ENCODE results near the gene XRN2. TPM values are rescaled to one million over a fixed set of nuclear protein-coding genes. Genes with fewer than 3 reads are reported as not detected.

Gene XRN2
- total and polyA plus RNA-seq, 2 of the 13 experiments (the other 11 are each of a cell fraction or from before 2014, with no cell fraction given), result 90.3 to 171 TPM

- BruUV-seq (replicated peaks), result no TSS peak
- POLR2A ChIA-PET, result no interaction called here
- no peak for FAIRE-seq
These were observed 88.8 kb downstream of the XRN2 start for GRCh38 chr20:21391972-21392352.

DNA sequence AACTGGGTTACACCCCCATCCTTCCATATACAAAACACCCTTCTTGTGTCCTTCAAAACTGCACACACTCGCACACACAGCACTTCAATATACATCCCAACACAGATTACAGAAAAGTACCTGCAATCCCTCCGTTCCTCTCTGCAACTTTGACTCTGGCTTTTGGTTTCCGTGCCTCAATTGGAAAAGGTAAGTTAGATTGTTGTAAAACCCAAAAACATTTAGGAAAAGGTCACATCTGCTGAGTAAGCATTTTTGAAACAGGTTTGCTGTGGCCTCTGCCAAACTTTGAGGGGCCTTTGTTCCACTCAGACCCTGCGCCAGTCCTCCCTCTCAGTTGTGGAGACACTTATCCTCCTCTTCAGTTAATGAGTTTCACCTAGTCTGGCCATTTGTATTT, 90.0 kb downstream of the XRN2 start:
- Histone ChIP-seq H3K4me3 (replicated peaks in 1 of 3; ENCODE audit: insufficient read depth in 1 of 3, low read depth in 2 of 3, low read length in 3 of 3) (no peak overlapping the region), H2AFZ (ENCODE audit: low read length) (no peak overlapping the region), H3K9me3 (ENCODE audit: low read length) (no peaks in the 10 kb centered on the region), H4K20me1 (ENCODE audit: insufficient read depth, low read length) (no peaks in the 10 kb centered on the region), H3K4me2 (ENCODE audit: low read depth, low read length) (no peak overlapping the region), H3K27me3 (ENCODE audit: control insufficient read depth in 1 of 2, insufficient read depth in 2 of 2, low read length in 2 of 2) (no peaks in the 10 kb centered on the region), H3K79me2 (ENCODE audit: insufficient read depth, low read length) (no peaks in the 10 kb centered on the region), H3K27ac (ENCODE audit: extremely low read length, insufficient read depth, low read length) (no peak overlapping the region), H3K9ac (ENCODE audit: insufficient read depth, low read depth, low read length) (no peak overlapping the region), H3K4me1 (ENCODE audit: insufficient read depth, low read length) (no peaks in the 10 kb centered on the region), H3K36me3 (replicated peaks in 1 of 2; ENCODE audit: control insufficient read depth in 1 of 2, insufficient read depth in 2 of 2, low read length in 2 of 2) (peaks cover 1 to 10% of the 10 kb centered on the region in 2 experiments; a peak in 1 of 5 replicates)
- POLR2A ChIA-PET, result no interaction called here
- BruUV-seq (replicated peaks), result no TSS peak
- CTCF ChIA-PET (ENCODE audit: low intra/inter-chr PET ratio, low total read pairs), result no interaction called here
- no peak; the same call in 2 of the 3 replicates for ATAC-seq
- intact Hi-C loops (cut with micrococcal nuclease; ENCODE audit: unreplicated experiment) (no loop called here), in situ Hi-C loops (cut with HindIII; ENCODE audit: extremely low pct_ligation_motif_present, low pct_unique_long_range_greater_than_20kb) (no loop called here)
- TF ChIP-seq MAFG (CRISPR knock-in tag; IDR thresholded peaks at IDR 0.05), result peak; percentile 83
- TF ChIP-seq MAFK (conservative IDR thresholded peaks at IDR 0.05 in 1 of 2, IDR thresholded peaks at IDR 0.05 in 1 of 2; ENCODE audit: low read length in 2 of 2), result peak; percentile 100
- no peak for TF ChIP-seq ZMYM3 (CRISPR knock-in tag; IDR thresholded peaks at IDR 0.05)
- TF ChIP-seq MAFF (IDR thresholded peaks at IDR 0.05; ENCODE audit: low read depth, low read length), result peak; percentile 100
- no peak for DNase-seq (ENCODE audit: low spot score)
- no peak for FAIRE-seq
- 81% methylated on average over 4 of the region's 4 CpGs for WGBS (ENCODE audit: low lambda C conversion rate)

More at GRCh38 chr20:21391972-21392352, 88.8 kb downstream of the XRN2 start:
- H4K20me1 ChIP-seq (ENCODE audit: insufficient read depth, low read length), result no peaks in the 10 kb centered on the region
- CTCF ChIA-PET (ENCODE audit: low intra/inter-chr PET ratio, low total read pairs), result no interaction called here
- intact Hi-C loops (cut with micrococcal nuclease; ENCODE audit: unreplicated experiment), result no loop called here
- no peak overlapping the region for H3K4me3 ChIP-seq (replicated peaks in 1 of 3; ENCODE audit: insufficient read depth in 1 of 3, low read depth in 2 of 3, low read length in 3 of 3)
- 92% methylated on average over 10 of the region's 10 CpGs for WGBS (ENCODE audit: low lambda C conversion rate)
- no peaks in the 10 kb centered on the region for H3K4me1 ChIP-seq (ENCODE audit: insufficient read depth, low read length)
- in situ Hi-C loops (cut with HindIII; ENCODE audit: extremely low pct_ligation_motif_present, low pct_unique_long_range_greater_than_20kb), result no loop called here
- ATAC-seq (no peak; the same call in 2 of the 3 replicates), DNase-seq (ENCODE audit: low spot score) (no peak)
- H3K27ac ChIP-seq (ENCODE audit: extremely low read length, insufficient read depth, low read length), result no peak overlapping the region
- no peak overlapping the region for H3K4me2 ChIP-seq (ENCODE audit: low read depth, low read length)
- no peaks in the 10 kb centered on the region for H3K79me2 ChIP-seq (ENCODE audit: insufficient read depth, low read length)
- no peak overlapping the region for H3K9ac ChIP-seq (ENCODE audit: insufficient read depth, low read depth, low read length)
- no peak overlapping the region for H2AFZ ChIP-seq (ENCODE audit: low read length)
- TF ChIP-seq ZNF564 (CRISPR knock-in tag; IDR thresholded peaks at IDR 0.05) (no peak), ZNF879 (CRISPR knock-in tag; IDR thresholded peaks at IDR 0.05) (no peak), ZNF772 (CRISPR knock-in tag; IDR thresholded peaks at IDR 0.05) (no peak), KDM3A (CRISPR knock-in tag; IDR thresholded peaks at IDR 0.05; ENCODE audit: low read depth) (no peak), RBM22 (optimal IDR thresholded peaks at IDR 0.05; ENCODE audit: low read length) (peak; percentile 72), NBN (conservative IDR thresholded peaks at IDR 0.05) (no peak)
- TF ChIP-seq, protein P1, sequence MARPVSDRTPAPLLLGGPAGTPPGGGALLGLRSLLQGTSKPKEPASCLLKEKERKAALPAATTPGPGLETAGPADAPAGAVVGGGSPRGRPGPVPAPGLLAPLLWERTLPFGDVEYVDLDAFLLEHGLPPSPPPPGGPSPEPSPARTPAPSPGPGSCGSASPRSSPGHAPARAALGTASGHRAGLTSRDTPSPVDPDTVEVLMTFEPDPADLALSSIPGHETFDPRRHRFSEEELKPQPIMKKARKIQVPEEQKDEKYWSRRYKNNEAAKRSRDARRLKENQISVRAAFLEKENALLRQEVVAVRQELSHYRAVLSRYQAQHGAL (CRISPR knock-in tag; IDR thresholded peaks at IDR 0.05; ENCODE audit: not compliant biosample characterization), result no peak
- H3K36me3 ChIP-seq (replicated peaks in 1 of 2; ENCODE audit: control insufficient read depth in 1 of 2, insufficient read depth in 2 of 2, low read length in 2 of 2), result peaks cover 3 to 21% of the 10 kb centered on the region in 2 experiments; a peak in 4 of 5 replicates
- H3K9me3 ChIP-seq (ENCODE audit: low read length), result no peaks in the 10 kb centered on the region
- no peaks in the 10 kb centered on the region for H3K27me3 ChIP-seq (ENCODE audit: control insufficient read depth in 1 of 2, insufficient read depth in 2 of 2, low read length in 2 of 2)

All from HepG2 (cell line).